Astrocyte of the cerebellum (primary cell): ENCODE data around the gene BMS1.

Source experiments
- DNase-seq: peaks from one replicate; pipeline ENCODE4 v3.0.0-alpha.2; 2011; ENCODE audit warnings: low read depth
- H3K4me3 ChIP-seq: 2 replicates; pipeline ENCODE4 v1.5.1; 2011; ENCODE audit warnings: mild to moderate bottlenecking, low read depth, low read length, moderate library complexity
- CTCF ChIP-seq: IDR thresholded peaks from 2 replicates; pipeline ENCODE4 v1.5.1; 2012; ENCODE audit warnings: low read length, low read depth, moderate library complexity, mild to moderate bottlenecking; ENCODE audit errors: missing control alignments
- in situ Hi-C: cut with HindIII; loops from 2 replicates; pipeline ENCODE4 v1.10.0; 2017; ENCODE audit warnings: low sequenced_read_pairs

The BMS1 gene

GRCh38 chr10:42875388-42875755 lies 92.8 kb downstream of the BMS1 start:
- no peak overlapping the region for H3K4me3 ChIP-seq
- DNase-seq, result no peak
- TF ChIP-seq CTCF, result no peak
- in situ Hi-C loops, result no loop called here

DNA sequence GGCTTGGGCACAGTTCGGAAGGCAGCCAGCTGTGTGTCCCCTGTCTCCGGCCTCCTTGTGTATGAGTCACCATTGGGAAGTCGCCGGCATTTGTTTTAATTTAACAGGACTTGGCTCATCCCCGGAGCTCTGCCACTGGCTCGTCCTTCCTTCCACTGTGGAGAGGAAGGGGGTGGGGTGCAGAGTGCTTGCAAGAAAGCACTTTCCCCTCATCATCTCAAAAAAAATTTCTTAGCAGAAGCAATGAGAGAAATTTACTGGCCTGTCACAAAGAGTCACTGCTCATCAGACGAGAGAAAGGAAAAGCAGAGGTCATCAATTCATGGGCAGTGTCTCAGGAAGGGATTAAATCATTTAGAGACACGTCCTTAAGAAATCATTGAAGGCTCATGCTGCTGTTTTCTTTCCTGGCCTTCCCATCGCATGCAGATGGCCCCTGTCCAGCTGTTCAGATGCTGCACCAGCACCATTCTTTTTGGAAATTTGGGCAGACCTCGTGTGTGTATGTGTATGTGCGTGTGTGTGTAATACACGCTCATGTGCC lies 93.3 kb downstream of the BMS1 start:
- no peak for TF ChIP-seq CTCF
- in situ Hi-C loops, result no loop called here
- no peak overlapping the region for H3K4me3 ChIP-seq
- DNase-seq, result no peak

GRCh38 chr10:42876476-42876875 lies 93.9 kb downstream of the BMS1 start:
- no peak for TF ChIP-seq CTCF
- H3K4me3 ChIP-seq, result no peak overlapping the region
- no peak for DNase-seq
- in situ Hi-C loops, result no loop called here

GRCh38 chr10:42876945-42877344 lies 94.3 kb downstream of the BMS1 start:
- in situ Hi-C loops, result no loop called here
- DNase-seq, result no peak
- no peak for TF ChIP-seq CTCF
- no peak overlapping the region for H3K4me3 ChIP-seq

GRCh38 chr10:42877496-42878030 lies 95.0 kb downstream of the BMS1 start:
- in situ Hi-C loops, result no loop called here
- TF ChIP-seq CTCF, result no peak
- no peak for DNase-seq

DNA sequence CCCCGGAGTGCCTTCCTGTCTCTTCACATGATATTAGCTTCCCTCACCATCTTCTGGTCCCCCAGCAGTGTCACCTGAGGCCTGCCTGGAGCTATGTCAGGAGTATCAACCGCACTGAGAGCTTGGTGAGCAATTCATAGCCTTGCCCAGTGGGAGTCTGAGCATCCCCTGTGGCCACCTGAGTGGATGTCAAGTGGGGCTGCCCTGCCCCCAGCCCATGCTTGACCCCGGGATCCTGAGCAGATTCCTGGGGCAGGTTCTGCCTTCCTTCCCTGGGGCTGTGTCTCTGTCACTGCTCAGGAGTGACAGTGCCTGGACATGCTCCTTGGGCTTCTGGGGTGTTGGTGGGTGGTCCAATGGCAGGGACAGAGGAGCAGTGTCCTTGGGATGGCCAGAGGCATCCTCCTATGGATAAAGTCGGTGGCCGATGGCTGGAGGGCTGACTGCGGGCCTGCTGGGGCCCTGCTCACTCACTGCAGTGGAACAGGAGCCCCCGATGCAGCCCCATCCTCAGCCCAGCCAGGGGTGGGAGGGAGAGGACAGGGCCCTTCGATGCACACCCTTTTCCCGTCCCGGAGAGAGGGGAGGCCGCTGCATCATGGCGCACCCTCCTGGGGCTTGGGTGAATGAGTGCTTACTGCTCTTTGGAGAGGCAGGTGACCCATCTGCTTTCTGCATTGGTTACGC lies 95.7 kb downstream of the BMS1 start:
- TF ChIP-seq CTCF, result no peak
- no peak for DNase-seq
- no peak overlapping the region for H3K4me3 ChIP-seq
- in situ Hi-C loops, result no loop called here

More at GRCh38 chr10:42877496-42878030, 95.0 kb downstream of the BMS1 start:
- H3K4me3 ChIP-seq, result no peak overlapping the region
